Measurements from ENCODE around the gene SLC19A2.

The SLC19A2 gene

DNA sequence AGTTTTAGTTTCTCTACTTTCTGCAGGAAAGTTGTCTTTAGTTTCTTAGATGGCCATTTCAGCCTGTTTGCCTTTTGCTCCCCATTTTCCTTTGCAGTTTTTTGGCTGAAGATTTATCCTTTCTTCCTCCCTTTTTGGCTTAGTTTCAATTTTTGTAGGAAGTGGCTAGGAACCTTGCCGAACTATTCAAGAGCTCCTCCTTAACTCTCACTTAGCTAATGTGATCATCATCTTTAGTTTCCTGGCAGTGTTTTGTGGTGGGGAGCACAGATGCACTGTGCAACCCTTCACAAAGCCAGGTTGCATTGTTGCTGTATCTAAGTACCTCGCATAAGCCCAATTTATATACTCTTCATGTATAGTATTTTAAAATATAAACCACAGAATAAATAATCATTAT, 29.7 kb downstream of the SLC19A2 start:
- TF ChIP-seq, protein P1, sequence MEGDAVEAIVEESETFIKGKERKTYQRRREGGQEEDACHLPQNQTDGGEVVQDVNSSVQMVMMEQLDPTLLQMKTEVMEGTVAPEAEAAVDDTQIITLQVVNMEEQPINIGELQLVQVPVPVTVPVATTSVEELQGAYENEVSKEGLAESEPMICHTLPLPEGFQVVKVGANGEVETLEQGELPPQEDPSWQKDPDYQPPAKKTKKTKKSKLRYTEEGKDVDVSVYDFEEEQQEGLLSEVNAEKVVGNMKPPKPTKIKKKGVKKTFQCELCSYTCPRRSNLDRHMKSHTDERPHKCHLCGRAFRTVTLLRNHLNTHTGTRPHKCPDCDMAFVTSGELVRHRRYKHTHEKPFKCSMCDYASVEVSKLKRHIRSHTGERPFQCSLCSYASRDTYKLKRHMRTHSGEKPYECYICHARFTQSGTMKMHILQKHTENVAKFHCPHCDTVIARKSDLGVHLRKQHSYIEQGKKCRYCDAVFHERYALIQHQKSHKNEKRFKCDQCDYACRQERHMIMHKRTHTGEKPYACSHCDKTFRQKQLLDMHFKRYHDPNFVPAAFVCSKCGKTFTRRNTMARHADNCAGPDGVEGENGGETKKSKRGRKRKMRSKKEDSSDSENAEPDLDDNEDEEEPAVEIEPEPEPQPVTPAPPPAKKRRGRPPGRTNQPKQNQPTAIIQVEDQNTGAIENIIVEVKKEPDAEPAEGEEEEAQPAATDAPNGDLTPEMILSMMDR (IDR thresholded peaks at IDR 0.05; ENCODE audit: low read depth, low read length): no peak
- in situ Hi-C loops (cut with HindIII; ENCODE audit: low sequenced_read_pairs): no loop called here
- DNase-seq (ENCODE audit: low read depth, low spot score): no peak
- H3K4me3 ChIP-seq (ENCODE audit: low read depth, low read length): no peak overlapping the region

DNA sequence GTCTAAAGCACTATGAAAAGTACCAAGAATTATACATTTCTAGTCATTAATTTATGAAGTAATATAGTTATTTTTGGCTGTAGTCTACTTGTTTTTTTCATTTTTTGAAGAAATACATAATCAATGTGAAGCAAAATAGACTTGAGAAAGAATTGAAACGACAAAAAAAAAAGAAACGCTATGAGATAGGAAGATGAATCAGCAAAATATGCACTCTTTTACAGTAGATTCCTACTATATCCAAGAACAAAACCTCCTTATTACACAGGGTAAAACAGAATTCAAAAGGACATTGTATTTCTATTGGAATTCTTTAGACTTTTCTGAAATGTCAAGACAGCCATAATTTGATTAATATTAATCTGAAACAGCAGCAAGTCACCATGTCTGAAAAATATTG, 32.8 kb downstream of the SLC19A2 start:
- TF ChIP-seq, protein P1 (IDR thresholded peaks at IDR 0.05; ENCODE audit: low read depth, low read length): no peak
- no peak for DNase-seq (ENCODE audit: low read depth, low spot score)
- in situ Hi-C loops (cut with HindIII; ENCODE audit: low sequenced_read_pairs): no loop called here
- H3K4me3 ChIP-seq (ENCODE audit: low read depth, low read length): no peak overlapping the region

DNA sequence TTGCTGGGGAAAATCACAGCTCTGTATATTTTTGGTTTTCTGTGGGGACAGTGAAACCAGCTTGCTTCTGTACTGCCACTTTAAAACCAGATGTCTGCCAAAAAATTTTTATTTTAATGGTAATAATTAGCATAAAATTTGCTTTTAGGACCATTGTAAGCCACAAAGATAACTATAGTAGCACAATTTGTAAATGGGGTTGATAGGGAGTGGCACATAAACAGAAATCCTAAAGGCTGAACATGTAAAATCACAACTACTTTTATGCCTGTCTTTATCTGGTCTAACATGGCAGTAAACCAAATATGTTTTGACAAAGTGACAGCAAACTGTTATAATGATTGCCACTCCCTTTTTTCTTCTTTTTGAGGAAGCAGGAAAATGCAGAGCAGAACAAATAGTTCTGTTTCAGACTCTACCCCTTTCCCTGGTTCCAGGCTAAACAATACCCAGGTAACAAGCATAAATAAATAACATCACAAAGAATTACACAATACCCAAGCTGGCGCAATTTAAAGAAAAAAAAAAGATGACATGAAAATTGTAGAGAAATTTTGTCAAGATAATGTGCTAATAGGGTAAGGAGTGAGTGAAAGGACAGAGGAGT, 34.4 kb downstream of the SLC19A2 start:
- TF ChIP-seq, protein P1 (IDR thresholded peaks at IDR 0.05; ENCODE audit: low read depth, low read length): no peak
- H3K4me3 ChIP-seq (ENCODE audit: low read depth, low read length): no peak overlapping the region
- in situ Hi-C loops (cut with HindIII; ENCODE audit: low sequenced_read_pairs): no loop called here
- no peak for DNase-seq (ENCODE audit: low read depth, low spot score)

DNA sequence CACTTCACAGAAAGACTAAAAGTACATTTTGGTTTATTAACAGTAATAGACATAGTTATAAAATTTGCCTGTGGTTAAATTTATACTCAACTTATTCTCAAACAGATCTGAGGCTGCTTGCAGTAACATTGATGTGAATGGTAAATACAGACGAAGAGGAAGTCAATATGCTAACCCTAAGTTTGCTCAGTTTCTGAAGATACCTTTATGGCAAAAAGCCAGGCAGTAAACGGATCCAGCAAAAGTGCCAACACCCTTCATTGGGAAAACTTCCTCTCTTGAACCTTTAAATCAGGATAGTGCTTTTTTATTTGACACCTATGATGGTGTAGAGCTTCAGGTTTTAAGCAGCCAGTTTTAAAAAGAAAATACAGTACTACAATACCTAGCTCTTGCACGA, 41.8 kb downstream of the SLC19A2 start:
- TF ChIP-seq, protein P1 (IDR thresholded peaks at IDR 0.05; ENCODE audit: low read depth, low read length): no peak
- in situ Hi-C loops (cut with HindIII; ENCODE audit: low sequenced_read_pairs): no loop called here
- no peak for DNase-seq (ENCODE audit: low read depth, low spot score)
- H3K4me3 ChIP-seq (ENCODE audit: low read depth, low read length): no peak overlapping the region

DNA sequence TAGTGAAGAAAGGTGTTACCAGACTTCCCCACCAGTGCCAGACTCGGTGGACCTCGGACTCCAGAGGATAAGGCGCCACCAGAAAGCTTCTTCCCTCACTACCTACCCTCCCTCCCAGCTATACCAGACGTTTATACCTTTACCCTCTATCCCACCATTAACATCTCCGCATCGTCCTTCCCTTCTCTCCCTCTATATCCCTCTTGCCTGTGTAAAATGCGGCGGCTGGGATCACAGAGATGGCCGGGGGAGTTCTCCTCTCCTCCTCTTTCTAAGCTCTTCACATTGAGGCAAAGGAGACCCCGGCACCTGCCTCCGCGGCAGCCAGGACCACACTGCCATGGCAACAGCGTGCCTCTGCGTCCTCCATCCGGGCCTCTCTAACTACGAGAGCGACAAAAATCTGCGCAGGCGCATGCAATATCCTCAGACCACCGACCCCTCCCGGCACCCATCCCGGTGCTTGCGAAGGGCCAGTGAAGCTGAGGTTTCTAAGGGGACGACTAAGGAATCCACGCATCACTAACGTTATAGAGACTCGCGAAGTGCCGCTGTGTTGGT, 58.6 kb downstream of the SLC19A2 start, which contains the start of gene CCDC181:
Gene CCDC181, minus strand, starts transcription at position 394 of the 561 bp plus-strand sequence. CDS start 2,547 bp downstream, outside the sequence.
- in situ Hi-C loops (cut with HindIII; ENCODE audit: low sequenced_read_pairs): no loop called here
- TF ChIP-seq, protein P1 (IDR thresholded peaks at IDR 0.05; ENCODE audit: low read depth, low read length): no peak
- DNase-seq (ENCODE audit: low read depth, low spot score): peak; percentile 78
- H3K4me3 ChIP-seq (ENCODE audit: low read depth, low read length): peak within 1 kb of the TSS; percentile 61

DNA sequence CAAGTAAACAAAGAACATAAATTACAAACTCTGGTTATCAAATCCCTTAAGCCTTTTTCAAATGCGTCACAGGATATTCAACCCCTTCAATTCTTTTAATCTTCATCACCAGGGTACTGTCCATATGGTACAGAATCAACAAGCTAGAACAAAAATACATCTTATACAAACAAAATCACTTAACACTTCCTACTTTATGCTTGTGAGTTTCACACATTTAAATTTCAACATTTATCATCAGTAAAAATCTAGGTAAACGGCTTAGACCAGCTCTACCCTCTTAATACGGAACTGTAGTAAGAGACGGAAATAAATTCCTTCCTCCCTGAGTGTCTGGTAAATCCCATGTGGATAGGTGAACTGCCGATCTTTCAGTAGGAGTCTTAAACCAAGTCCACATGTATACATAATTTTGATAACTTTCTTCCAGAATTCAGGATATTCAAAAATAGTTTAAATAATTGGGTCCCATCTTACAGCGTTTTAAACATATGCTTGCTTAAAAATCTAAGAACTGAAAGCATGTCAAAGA, 59.5 kb downstream of the SLC19A2 start:
- in situ Hi-C loops (cut with HindIII; ENCODE audit: low sequenced_read_pairs): no loop called here
- TF ChIP-seq, protein P1 (IDR thresholded peaks at IDR 0.05; ENCODE audit: low read depth, low read length): no peak
- peak overlapping the region; percentile 61 for H3K4me3 ChIP-seq (ENCODE audit: low read depth, low read length)
- peak; percentile 16 for DNase-seq (ENCODE audit: low read depth, low spot score)

All from astrocyte of the spinal cord (primary cell).